Upper lobe of left lung (tissue), 6 donors: ENCODE results near the gene KCTD1. TPM values are rescaled to one million over a fixed set of nuclear protein-coding genes. Genes with fewer than 3 reads are reported as not detected.

Source experiments
- ATAC-seq, 2 donors: fragments of 200-7000 bp; cut with Tn5 transposase; one replicate each; pipeline ENCODE4 v1.9.1; 2022; ENCODE audit warnings: mild to moderate bottlenecking in 2 of 2, moderate library complexity in 2 of 2; ENCODE audit not compliant: low FRiP score in 2 of 2
- DNase-seq, 2 donors: peaks; one replicate each; pipeline ENCODE4 v3.0.0-alpha.2; 2019 to 2020
- H3K27ac ChIP-seq, 4 donors: fragments of 200-600 bp; sonication (generic); one replicate each; pipeline ENCODE4 v1.5.1; 2016 to 2019
- H3K27me3 ChIP-seq, 4 donors: fragments of 200-600 bp; sonication (generic); one replicate each; pipeline ENCODE4 v1.5.1; 2017 to 2019
- H3K36me3 ChIP-seq, 4 donors: fragments of 200-600 bp; sonication (generic); one replicate each; pipeline ENCODE4 v1.5.1; 2016 to 2019
- H3K4me1 ChIP-seq, 4 donors: fragments of 200-600 bp; sonication (generic); one replicate each; pipeline ENCODE4 v1.5.1; 2018 to 2019
- H3K4me3 ChIP-seq, 4 donors: fragments of 200-600 bp; sonication (generic); one replicate each; pipeline ENCODE4 v1.5.1; 2017 to 2019; ENCODE audit warnings: mild to moderate bottlenecking in 2 of 4, moderate library complexity in 1 of 4
- H3K9me3 ChIP-seq, 4 donors: fragments of 200-600 bp; sonication (generic); one replicate each; pipeline ENCODE4 v1.5.1; 2018 to 2019
- EP300 ChIP-seq, 4 donors: sonication (generic); formaldehyde crosslinking; IDR thresholded peaks; one replicate each; pipeline ENCODE4 v1.5.1; 2017; ENCODE audit warnings: antibody characterized with exemption in 4 of 4, control low read depth in 2 of 4
- POLR2A ChIP-seq, 4 donors: fragments of 450-650 bp; IDR thresholded peaks; one replicate each; pipeline ENCODE4 v1.5.1; 2016 to 2017; ENCODE audit warnings: antibody characterized with exemption in 4 of 4, mild to moderate bottlenecking in 2 of 4
- POLR2AphosphoS5 ChIP-seq, 2 donors: sonication (generic); formaldehyde crosslinking; IDR thresholded peaks; one replicate each; pipeline ENCODE4 v1.5.1; 2017; ENCODE audit warnings: antibody characterized with exemption in 2 of 2
- WGBS, 2 donors: methylation state at CpG; one replicate each; pipeline ENCODE4 v1.1.5; 2017 to 2018; 5-methylcytosine and 5-hydroxymethylcytosine counted together
- total RNA-seq, 6 donors: library from RNA; depleted of rRNA in 4 of 6; stranded (reverse); fragments of >200 nt in 4 of 6; gene quantifications; one replicate each; pipeline versions ENCODE4 v1.1.0 to v1.2.1, GENCODE V29; 2016 to 2021
- TF ChIP-seq, protein P1 (sequence below), 6 experiments: fragments of 450-650 bp in 4 of 6; fragments of 200-600 bp in 2 of 6; sonication (generic) in 2 of 6; IDR thresholded peaks; one replicate each; pipeline ENCODE4 v1.5.1; 2016 to 2019; ENCODE audit warnings: antibody characterized with exemption in 6 of 6
- donor health status: DM: no; HTN: no; CAD: no; lungs with moderate emphysema.
- donor health status: DM: no; HTN: yes; CAD: no; lungs with severe emphysema.

KCTD1 gene
- total RNA-seq, 6 donors from 2014 or later, result 5.8 to 22.3 (median 14.1) TPM

DNA sequence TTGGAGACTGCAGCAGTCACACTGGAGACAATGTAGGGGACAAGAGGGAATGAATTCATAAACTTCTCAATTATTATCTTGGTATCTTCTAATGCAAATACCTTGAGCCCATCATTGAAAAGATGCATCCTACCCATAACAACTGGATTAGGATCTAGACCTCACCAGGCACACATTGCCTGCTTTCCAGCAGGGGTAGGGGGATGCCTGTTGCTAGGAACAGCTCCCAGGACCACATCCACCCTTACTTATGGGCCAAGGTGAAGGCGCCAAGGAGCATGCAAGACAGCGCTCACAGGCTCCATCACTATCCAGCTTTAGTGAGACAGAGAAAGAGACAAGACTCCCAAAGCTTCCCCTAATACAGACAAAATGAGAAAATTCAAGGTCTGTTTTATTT is 24.4 kb downstream of the KCTD1 start:
- Histone ChIP-seq H3K4me3 (no peak overlapping the region), H3K9me3 (no peaks in the 10 kb centered on the region)
- 88 to 95% methylated on average over 2 of the region's 2 CpGs for WGBS, 2 donors

DNA sequence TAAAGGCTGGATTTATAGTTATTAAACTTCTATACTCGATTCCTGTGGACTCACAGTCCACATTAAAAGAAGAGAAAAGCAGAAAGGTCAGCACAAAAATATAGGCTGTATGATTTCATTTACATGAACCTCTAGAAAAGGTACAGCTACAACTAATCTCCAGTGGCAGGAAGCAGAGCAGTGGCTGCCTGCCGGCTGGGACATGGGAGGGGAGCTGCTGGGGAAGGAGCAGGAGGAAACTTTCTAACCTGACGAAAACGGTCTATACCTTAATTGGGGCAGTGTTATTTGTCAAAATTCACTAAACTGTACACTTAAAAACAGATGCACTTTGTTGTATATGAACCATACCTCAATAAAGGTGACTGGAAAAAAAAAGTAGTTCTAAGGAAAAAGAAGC is 26.7 kb downstream of the KCTD1 start:
- TF ChIP-seq POLR2A (IDR thresholded peaks at IDR 0.05), result no peak
- no peak for TF ChIP-seq POLR2AphosphoS5 (IDR thresholded peaks at IDR 0.05)
- TF ChIP-seq EP300 (IDR thresholded peaks at IDR 0.05), result no peak
- TF ChIP-seq, protein P1, sequence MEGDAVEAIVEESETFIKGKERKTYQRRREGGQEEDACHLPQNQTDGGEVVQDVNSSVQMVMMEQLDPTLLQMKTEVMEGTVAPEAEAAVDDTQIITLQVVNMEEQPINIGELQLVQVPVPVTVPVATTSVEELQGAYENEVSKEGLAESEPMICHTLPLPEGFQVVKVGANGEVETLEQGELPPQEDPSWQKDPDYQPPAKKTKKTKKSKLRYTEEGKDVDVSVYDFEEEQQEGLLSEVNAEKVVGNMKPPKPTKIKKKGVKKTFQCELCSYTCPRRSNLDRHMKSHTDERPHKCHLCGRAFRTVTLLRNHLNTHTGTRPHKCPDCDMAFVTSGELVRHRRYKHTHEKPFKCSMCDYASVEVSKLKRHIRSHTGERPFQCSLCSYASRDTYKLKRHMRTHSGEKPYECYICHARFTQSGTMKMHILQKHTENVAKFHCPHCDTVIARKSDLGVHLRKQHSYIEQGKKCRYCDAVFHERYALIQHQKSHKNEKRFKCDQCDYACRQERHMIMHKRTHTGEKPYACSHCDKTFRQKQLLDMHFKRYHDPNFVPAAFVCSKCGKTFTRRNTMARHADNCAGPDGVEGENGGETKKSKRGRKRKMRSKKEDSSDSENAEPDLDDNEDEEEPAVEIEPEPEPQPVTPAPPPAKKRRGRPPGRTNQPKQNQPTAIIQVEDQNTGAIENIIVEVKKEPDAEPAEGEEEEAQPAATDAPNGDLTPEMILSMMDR (IDR thresholded peaks at IDR 0.05), result no peak
- no peak overlapping the region for H3K4me3 ChIP-seq
- H3K27ac ChIP-seq, result no peak overlapping the region
- H3K4me1 ChIP-seq, result peaks cover 0 to 5% (median 0%) of the 10 kb centered on the region in 4 donors
- ATAC-seq, result no peak
- WGBS, 2 donors, result 68 to 84% methylated on average over 4 of the region's 4 CpGs
- H3K27me3 ChIP-seq, result no peaks in the 10 kb centered on the region
- DNase-seq, result no peak
- no peaks in the 10 kb centered on the region for H3K36me3 ChIP-seq
- no peaks in the 10 kb centered on the region for H3K9me3 ChIP-seq

More for the DNA sequence above, 24.4 kb downstream of the KCTD1 start:
- peaks cover 0 to 5% (median 0%) of the 10 kb centered on the region in 4 donors for H3K4me1 ChIP-seq
- TF ChIP-seq, protein P1 (IDR thresholded peaks at IDR 0.05), result no peak
- H3K27ac ChIP-seq, result no peak overlapping the region
- H3K36me3 ChIP-seq, result no peaks in the 10 kb centered on the region
- ATAC-seq (no peak), DNase-seq (no peak)
- no peaks in the 10 kb centered on the region for H3K27me3 ChIP-seq

DNA sequence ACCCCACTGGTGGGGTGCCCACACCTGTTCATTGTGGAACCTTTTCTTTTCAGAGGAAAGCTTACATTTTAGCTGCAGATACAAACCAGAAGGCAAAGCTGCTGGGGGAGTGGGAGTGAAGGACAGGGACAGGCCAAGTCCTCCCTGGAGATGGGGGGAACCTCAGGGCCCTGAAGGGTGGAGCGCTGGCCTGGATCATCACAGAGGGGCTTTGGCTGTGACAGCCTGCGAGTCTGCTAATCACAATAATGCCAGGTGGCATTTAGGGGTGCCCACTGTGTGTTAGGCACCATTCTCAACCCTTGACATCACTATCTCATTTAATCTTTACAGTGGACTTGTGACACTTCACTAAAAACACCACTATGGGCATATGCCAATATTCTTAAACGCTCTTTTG is 27.4 kb downstream of the KCTD1 start:
- Histone ChIP-seq H3K36me3 (no peaks in the 10 kb centered on the region), H3K9me3 (no peaks in the 10 kb centered on the region), H3K27me3 (no peaks in the 10 kb centered on the region), H3K4me1 (peaks cover 0 to 5% (median 0%) of the 10 kb centered on the region in 4 donors), H3K4me3 (no peak overlapping the region), H3K27ac (no peak overlapping the region)
- peak in 1 of 2 donors; percentile 17 for ATAC-seq
- 86 to 94% methylated on average over 1 to 3 of the region's 3 CpGs for WGBS, 2 donors
- DNase-seq, result no peak
- TF ChIP-seq POLR2AphosphoS5 (IDR thresholded peaks at IDR 0.05) (no peak), POLR2A (IDR thresholded peaks at IDR 0.05) (no peak), EP300 (IDR thresholded peaks at IDR 0.05) (no peak)
- TF ChIP-seq, protein P1 (IDR thresholded peaks at IDR 0.05), result no peak

DNA sequence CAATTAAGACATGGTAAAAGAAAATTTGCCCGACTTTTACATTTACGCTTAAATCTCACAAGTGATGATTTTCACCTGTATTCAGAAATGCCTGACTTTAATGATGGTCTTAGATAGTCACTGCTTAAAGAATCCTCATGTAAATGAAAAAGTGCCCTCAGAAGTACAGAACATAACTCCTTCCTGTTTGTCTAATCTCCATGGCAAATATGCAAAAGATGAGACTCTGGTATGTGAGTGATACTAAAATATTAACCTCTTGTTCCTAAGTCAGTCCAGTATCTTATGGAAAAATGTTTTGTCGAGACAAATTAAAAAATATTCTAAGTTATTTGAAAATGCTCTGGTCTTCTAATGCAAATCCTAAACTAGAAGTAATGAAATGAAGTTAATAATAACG is 29.2 kb downstream of the KCTD1 start:
- Histone ChIP-seq H3K27ac (no peak overlapping the region), H3K9me3 (no peaks in the 10 kb centered on the region), H3K27me3 (no peaks in the 10 kb centered on the region), H3K4me3 (no peak overlapping the region), H3K36me3 (no peaks in the 10 kb centered on the region), H3K4me1 (no peaks in the 10 kb centered on the region)
- TF ChIP-seq POLR2AphosphoS5 (IDR thresholded peaks at IDR 0.05), result no peak
- no peak for TF ChIP-seq POLR2A (IDR thresholded peaks at IDR 0.05)
- TF ChIP-seq, protein P1 (IDR thresholded peaks at IDR 0.05), result no peak
- no peak for TF ChIP-seq EP300 (IDR thresholded peaks at IDR 0.05)
- no peak for DNase-seq
- 91% methylated on average over 4 of the region's 4 CpGs for WGBS, 2 donors
- ATAC-seq, result no peak

DNA sequence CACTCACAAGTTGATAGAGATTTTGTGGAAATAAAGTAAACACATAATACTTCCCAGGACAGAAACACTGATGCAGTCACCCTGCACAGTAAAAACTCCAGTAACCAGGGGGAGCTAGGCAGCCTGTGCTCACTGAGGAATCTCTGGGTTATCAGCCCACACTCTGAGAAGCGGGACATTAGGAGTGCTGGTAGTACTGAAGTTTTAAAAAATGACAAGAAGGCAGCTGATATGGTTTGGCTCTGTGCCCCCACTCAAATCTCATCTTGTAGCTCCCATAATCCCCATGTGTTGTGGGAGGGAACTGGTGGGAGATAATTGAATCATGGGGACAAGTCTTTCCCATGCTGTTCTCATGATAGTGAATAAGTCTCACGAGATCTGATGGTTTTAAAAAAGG is 31.4 kb downstream of the KCTD1 start:
- DNase-seq (no peak), ATAC-seq (no peak)
- Histone ChIP-seq H3K4me3 (no peak overlapping the region), H3K36me3 (no peaks in the 10 kb centered on the region), H3K4me1 (no peaks in the 10 kb centered on the region), H3K27ac (no peak overlapping the region), H3K27me3 (no peaks in the 10 kb centered on the region), H3K9me3 (no peaks in the 10 kb centered on the region)
- WGBS, 2 donors, result 87 to 95% methylated on average over 2 of the region's 2 CpGs
- TF ChIP-seq POLR2A (IDR thresholded peaks at IDR 0.05), result no peak
